ENCODE measurements around the gene ELOVL6.

Gene ELOVL6

DNA sequence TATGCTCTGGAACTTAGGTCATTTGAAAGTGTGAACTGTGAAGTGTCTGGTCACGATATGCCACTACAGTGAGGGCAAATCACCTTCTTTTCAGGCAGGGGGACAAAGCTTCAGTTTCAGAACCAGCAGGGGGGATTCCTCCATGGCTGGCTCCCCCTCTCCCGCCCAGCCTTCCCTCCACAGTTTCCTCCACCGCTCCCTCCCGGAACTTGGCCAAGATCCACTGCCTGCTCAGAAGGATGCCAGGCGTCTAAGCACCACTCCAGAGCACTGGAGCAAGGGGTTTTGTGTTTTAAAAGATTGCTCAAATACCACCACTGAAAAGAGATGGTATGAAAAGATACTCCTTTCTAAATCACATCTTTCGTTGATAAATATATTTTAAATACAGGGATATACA lies 126.9 kb downstream of the ELOVL6 start:
- TF ChIP-seq, protein P1, sequence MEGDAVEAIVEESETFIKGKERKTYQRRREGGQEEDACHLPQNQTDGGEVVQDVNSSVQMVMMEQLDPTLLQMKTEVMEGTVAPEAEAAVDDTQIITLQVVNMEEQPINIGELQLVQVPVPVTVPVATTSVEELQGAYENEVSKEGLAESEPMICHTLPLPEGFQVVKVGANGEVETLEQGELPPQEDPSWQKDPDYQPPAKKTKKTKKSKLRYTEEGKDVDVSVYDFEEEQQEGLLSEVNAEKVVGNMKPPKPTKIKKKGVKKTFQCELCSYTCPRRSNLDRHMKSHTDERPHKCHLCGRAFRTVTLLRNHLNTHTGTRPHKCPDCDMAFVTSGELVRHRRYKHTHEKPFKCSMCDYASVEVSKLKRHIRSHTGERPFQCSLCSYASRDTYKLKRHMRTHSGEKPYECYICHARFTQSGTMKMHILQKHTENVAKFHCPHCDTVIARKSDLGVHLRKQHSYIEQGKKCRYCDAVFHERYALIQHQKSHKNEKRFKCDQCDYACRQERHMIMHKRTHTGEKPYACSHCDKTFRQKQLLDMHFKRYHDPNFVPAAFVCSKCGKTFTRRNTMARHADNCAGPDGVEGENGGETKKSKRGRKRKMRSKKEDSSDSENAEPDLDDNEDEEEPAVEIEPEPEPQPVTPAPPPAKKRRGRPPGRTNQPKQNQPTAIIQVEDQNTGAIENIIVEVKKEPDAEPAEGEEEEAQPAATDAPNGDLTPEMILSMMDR (conservative IDR thresholded peaks at IDR 0.05; ENCODE audit: low read depth, low read length), result no peak
- H2AFZ ChIP-seq (ENCODE audit: low read depth), result no peak overlapping the region
- no peaks in the 10 kb centered on the region for H3K79me2 ChIP-seq (ENCODE audit: insufficient read depth, low read depth)
- H3K4me2 ChIP-seq, result no peak overlapping the region
- no peaks in the 10 kb centered on the region for H4K20me1 ChIP-seq (ENCODE audit: insufficient read depth)
- H3K27me3 ChIP-seq (ENCODE audit: insufficient read depth, low read depth), result no peaks in the 10 kb centered on the region
- H3K36me3 ChIP-seq (ENCODE audit: insufficient read depth), result no peaks in the 10 kb centered on the region
- no peak overlapping the region for H3K27ac ChIP-seq
- peaks cover 14% of the 10 kb centered on the region for H3K4me1 ChIP-seq (ENCODE audit: low read depth, poor library complexity, severe bottlenecking)
- no peak overlapping the region for H3K4me3 ChIP-seq (IDR thresholded peaks at IDR 0.05; ENCODE audit: insufficient read depth, low read depth, low read length)
- H3K9ac ChIP-seq, result no peak overlapping the region

GRCh38 chr4:110068248-110068647 lies 130.2 kb downstream of the ELOVL6 start:
- H2AFZ ChIP-seq (ENCODE audit: low read depth), result no peak overlapping the region
- H3K4me1 ChIP-seq (ENCODE audit: low read depth, poor library complexity, severe bottlenecking), result no peaks in the 10 kb centered on the region
- H3K27ac ChIP-seq, result no peak overlapping the region
- H3K27me3 ChIP-seq (ENCODE audit: insufficient read depth, low read depth), result no peaks in the 10 kb centered on the region
- H3K36me3 ChIP-seq (ENCODE audit: insufficient read depth), result no peaks in the 10 kb centered on the region
- H3K9ac ChIP-seq, result no peak overlapping the region
- H4K20me1 ChIP-seq (ENCODE audit: insufficient read depth), result no peaks in the 10 kb centered on the region
- no peak overlapping the region for H3K4me2 ChIP-seq
- TF ChIP-seq, protein P1 (conservative IDR thresholded peaks at IDR 0.05; ENCODE audit: low read depth, low read length), result no peak
- no peaks in the 10 kb centered on the region for H3K79me2 ChIP-seq (ENCODE audit: insufficient read depth, low read depth)
- no peak overlapping the region for H3K4me3 ChIP-seq (IDR thresholded peaks at IDR 0.05; ENCODE audit: insufficient read depth, low read depth, low read length)

- H4K20me1 ChIP-seq (ENCODE audit: insufficient read depth), result no peaks in the 10 kb centered on the region
Measured at GRCh38 chr4:110064934-110065333, 133.5 kb downstream of the ELOVL6 start.

GRCh38 chr4:110064295-110064694 lies 134.1 kb downstream of the ELOVL6 start:
- no peaks in the 10 kb centered on the region for H3K79me2 ChIP-seq (ENCODE audit: insufficient read depth, low read depth)
- H3K4me3 ChIP-seq (IDR thresholded peaks at IDR 0.05; ENCODE audit: insufficient read depth, low read depth, low read length), result no peak overlapping the region
- no peak overlapping the region for H3K9ac ChIP-seq
- H2AFZ ChIP-seq (ENCODE audit: low read depth), result no peak overlapping the region
- H3K36me3 ChIP-seq (ENCODE audit: insufficient read depth), result no peaks in the 10 kb centered on the region
- TF ChIP-seq, protein P1 (conservative IDR thresholded peaks at IDR 0.05; ENCODE audit: low read depth, low read length), result no peak
- no peaks in the 10 kb centered on the region for H4K20me1 ChIP-seq (ENCODE audit: insufficient read depth)
- no peaks in the 10 kb centered on the region for H3K27me3 ChIP-seq (ENCODE audit: insufficient read depth, low read depth)
- H3K4me2 ChIP-seq, result no peak overlapping the region
- H3K27ac ChIP-seq, result no peak overlapping the region
- peaks cover 26% of the 10 kb centered on the region for H3K4me1 ChIP-seq (ENCODE audit: low read depth, poor library complexity, severe bottlenecking)

More at GRCh38 chr4:110064934-110065333, 133.5 kb downstream of the ELOVL6 start:
- TF ChIP-seq, protein P1 (conservative IDR thresholded peaks at IDR 0.05; ENCODE audit: low read depth, low read length), result no peak
- Histone ChIP-seq H3K9ac (no peak overlapping the region), H3K27me3 (ENCODE audit: insufficient read depth, low read depth) (no peaks in the 10 kb centered on the region), H3K79me2 (ENCODE audit: insufficient read depth, low read depth) (no peaks in the 10 kb centered on the region), H3K4me3 (IDR thresholded peaks at IDR 0.05; ENCODE audit: insufficient read depth, low read depth, low read length) (no peak overlapping the region), H3K27ac (no peak overlapping the region), H3K4me2 (no peak overlapping the region), H2AFZ (ENCODE audit: low read depth) (no peak overlapping the region), H3K36me3 (ENCODE audit: insufficient read depth) (no peaks in the 10 kb centered on the region), H3K4me1 (ENCODE audit: low read depth, poor library complexity, severe bottlenecking) (peaks cover 20% of the 10 kb centered on the region)

Measured in KMS-11 (cell line).